ENCODE measurements around the gene PLA2G2D. TPM values are rescaled to one million over a fixed set of nuclear protein-coding genes. Genes with fewer than 3 reads are reported as not detected.

The PLA2G2D gene
- total RNA-seq, 1 donor from 2014 or later, result 0.16 TPM

DNA sequence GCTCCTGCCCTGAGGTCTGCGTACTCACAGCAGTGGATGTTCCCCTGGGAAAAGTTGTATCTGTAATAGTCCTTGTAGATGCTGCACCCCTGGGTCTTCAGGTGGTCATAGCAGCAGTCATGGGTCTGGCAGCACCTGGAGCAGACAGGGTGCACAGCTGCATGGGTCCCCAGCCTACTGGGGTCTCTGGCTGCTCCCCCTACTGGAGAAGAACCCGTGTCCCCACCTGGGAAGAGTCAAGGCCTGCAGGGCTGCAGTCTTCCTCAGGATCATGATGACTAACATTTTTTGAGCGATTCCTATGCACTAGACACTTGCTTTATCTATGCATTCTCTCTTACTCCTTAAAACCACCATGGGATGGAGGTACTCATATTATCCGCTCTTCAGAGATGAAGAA lies 3.9 kb downstream of the PLA2G2D start:
- ChIA-PET POLR2A (no interaction called here), CTCF (no interaction called here)
- intact Hi-C loops (cut with micrococcal nuclease), result no loop called here
- Mint-ChIP-seq H3K4me3 (no peak overlapping the region), H3K27ac (no peak overlapping the region), H3K4me1 (peaks cover 34% of the 10 kb centered on the region), H3K36me3 (ENCODE audit: low read depth) (no peaks in the 10 kb centered on the region), H3K27me3 (no peaks in the 10 kb centered on the region), H3K9me3 (no peaks in the 10 kb centered on the region)
- TF ChIP-seq, protein P1, sequence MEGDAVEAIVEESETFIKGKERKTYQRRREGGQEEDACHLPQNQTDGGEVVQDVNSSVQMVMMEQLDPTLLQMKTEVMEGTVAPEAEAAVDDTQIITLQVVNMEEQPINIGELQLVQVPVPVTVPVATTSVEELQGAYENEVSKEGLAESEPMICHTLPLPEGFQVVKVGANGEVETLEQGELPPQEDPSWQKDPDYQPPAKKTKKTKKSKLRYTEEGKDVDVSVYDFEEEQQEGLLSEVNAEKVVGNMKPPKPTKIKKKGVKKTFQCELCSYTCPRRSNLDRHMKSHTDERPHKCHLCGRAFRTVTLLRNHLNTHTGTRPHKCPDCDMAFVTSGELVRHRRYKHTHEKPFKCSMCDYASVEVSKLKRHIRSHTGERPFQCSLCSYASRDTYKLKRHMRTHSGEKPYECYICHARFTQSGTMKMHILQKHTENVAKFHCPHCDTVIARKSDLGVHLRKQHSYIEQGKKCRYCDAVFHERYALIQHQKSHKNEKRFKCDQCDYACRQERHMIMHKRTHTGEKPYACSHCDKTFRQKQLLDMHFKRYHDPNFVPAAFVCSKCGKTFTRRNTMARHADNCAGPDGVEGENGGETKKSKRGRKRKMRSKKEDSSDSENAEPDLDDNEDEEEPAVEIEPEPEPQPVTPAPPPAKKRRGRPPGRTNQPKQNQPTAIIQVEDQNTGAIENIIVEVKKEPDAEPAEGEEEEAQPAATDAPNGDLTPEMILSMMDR (IDR thresholded peaks at IDR 0.05), result no peak
- ATAC-seq (ENCODE audit: low read depth), result no peak
- no peak for DNase-seq

DNA sequence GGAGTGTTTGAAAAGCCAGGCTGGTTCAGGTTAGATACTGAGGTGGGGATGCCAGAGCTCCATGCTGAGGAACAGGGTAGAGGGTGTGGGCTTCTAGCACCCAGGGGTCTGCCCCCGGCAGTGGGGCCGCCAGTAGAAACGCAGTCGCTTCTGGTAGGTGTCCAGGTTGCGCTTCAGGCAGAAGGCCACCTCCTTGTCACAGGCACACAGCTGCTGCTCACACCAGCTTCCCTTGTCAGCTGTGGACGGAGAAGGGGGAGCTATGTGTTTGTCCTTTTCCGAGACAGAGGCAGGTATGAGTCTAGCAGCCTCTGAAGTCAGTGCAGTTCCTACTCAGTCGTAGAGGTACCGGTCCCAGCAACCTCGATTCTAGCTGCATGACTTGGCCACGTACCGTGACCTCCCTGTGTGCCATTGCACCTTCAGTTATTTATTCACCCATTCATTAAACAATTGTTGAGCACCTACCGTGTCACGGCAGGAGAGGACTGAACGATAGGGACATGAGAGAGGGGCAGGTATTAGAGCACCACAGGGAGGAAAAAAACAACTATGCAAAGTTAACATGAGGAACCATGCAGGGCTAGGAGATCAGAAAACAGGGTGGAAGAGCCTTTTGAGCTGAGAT lies 5.2 kb downstream of the PLA2G2D start:
- ChIA-PET CTCF (no interaction called here), POLR2A (no interaction called here)
- intact Hi-C loops (cut with micrococcal nuclease), result no loop called here
- Mint-ChIP-seq H3K36me3 (ENCODE audit: low read depth) (no peaks in the 10 kb centered on the region), H3K4me1 (peaks cover 21% of the 10 kb centered on the region), H3K27ac (no peak overlapping the region), H3K27me3 (no peaks in the 10 kb centered on the region), H3K9me3 (no peaks in the 10 kb centered on the region), H3K4me3 (no peak overlapping the region)
- TF ChIP-seq, protein P1 (IDR thresholded peaks at IDR 0.05), result no peak
- DNase-seq (no peak), ATAC-seq (ENCODE audit: low read depth) (no peak)

DNA sequence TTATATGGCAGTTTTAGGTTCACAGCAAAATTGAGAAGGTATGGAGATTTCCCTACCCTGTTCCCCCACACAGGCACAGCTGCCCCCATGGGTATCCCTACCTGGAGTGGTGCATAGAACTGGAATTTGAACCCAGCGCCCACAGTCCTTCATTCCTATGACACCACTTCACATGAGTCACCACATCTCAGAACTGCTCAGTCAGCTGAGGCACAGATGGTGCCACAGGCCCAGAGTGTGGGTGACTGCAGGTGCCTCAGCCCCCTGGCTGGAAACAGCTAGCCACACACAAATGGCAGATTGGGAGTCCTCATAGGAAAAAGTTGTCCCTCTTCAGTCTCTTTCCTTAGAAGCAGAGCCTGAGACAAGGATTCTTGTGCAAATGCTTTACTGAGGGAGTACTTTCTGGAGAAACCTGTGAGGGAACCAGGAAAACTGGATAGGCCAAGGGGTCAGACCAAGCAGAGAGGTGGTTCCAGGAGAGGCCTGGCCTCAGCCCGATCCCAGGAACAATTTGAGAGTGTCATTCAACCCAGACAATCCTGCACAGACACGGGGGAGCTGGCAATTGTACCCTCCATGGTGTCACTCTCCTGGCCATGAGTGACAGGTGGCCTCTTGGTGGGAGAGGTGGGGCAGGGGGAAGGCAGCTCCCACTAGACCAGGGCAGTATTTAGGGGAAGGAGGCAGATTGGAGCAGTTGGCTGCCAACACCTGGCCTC lies 6.9 kb downstream of the PLA2G2D start:
- CTCF ChIA-PET, result no interaction called here
- intact Hi-C loops (cut with micrococcal nuclease), result no loop called here
- no peak overlapping the region for H3K4me3 Mint-ChIP-seq
- DNase-seq (no peak), ATAC-seq (ENCODE audit: low read depth) (no peak)
- H3K9me3 Mint-ChIP-seq, result no peaks in the 10 kb centered on the region
- TF ChIP-seq, protein P1 (IDR thresholded peaks at IDR 0.05), result no peak
- H3K36me3 Mint-ChIP-seq (ENCODE audit: low read depth), result no peaks in the 10 kb centered on the region
- peaks cover 6% of the 10 kb centered on the region for H3K4me1 Mint-ChIP-seq
- H3K27me3 Mint-ChIP-seq, result no peaks in the 10 kb centered on the region
- H3K27ac Mint-ChIP-seq, result no peak overlapping the region
- POLR2A ChIA-PET, result no interaction called here

DNA sequence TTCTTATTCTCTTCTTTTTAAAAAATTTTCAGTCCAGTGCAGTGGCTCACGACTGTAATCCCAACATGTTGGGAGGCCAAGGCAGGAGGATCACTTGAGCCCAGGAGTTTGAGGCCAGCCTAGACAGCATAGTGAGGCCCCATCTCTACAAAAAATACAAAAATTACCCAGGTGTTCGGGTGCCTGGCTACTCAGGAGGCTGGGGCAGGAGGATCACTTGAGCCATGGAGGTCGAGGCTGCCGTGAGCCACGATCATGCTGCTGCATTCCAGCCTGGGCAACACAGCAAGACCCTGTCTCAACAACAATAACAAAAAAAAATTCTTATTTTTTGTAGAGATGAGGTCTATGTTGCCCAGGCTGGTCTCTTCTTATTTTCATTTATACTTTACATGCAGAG lies 7.9 kb downstream of the PLA2G2D start:
- no peak overlapping the region for H3K27ac Mint-ChIP-seq
- H3K9me3 Mint-ChIP-seq, result no peaks in the 10 kb centered on the region
- TF ChIP-seq, protein P1 (IDR thresholded peaks at IDR 0.05), result no peak

DNA sequence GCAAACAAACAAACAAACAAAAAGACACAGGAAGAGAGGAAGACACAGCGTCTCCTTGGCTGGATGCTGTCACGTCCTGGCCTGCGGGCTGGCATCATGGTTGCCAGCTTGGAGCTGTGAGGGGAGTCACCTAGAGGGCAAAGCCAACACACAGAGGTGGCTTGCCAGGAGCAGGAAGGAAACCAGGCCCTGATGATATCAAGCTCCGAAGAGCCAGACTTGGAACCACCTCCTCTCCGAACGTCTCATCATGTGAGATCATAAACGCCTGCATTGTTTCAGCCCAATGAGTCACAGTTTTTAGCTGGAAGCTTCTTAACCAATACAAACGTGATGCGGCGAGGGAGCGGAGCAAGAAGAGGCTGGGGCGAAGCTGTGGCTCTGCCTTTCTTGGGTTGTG lies 8.7 kb downstream of the PLA2G2D start:
- no peak overlapping the region for H3K27ac Mint-ChIP-seq
- intact Hi-C loops (cut with micrococcal nuclease), result no loop called here
- no peak for ATAC-seq (ENCODE audit: low read depth)
- H3K4me1 Mint-ChIP-seq, result no peaks in the 10 kb centered on the region
- H3K27me3 Mint-ChIP-seq, result no peaks in the 10 kb centered on the region
- CTCF ChIA-PET, result no interaction called here
- TF ChIP-seq, protein P1 (IDR thresholded peaks at IDR 0.05), result no peak
- H3K36me3 Mint-ChIP-seq (ENCODE audit: low read depth), result no peaks in the 10 kb centered on the region
- POLR2A ChIA-PET, result no interaction called here
- no peak overlapping the region for H3K4me3 Mint-ChIP-seq
- no peaks in the 10 kb centered on the region for H3K9me3 Mint-ChIP-seq
- no peak for DNase-seq

More for the DNA sequence above, 7.9 kb downstream of the PLA2G2D start:
- Mint-ChIP-seq H3K36me3 (ENCODE audit: low read depth) (no peaks in the 10 kb centered on the region), H3K4me1 (no peaks in the 10 kb centered on the region), H3K4me3 (no peak overlapping the region), H3K27me3 (no peaks in the 10 kb centered on the region)
- intact Hi-C loops (cut with micrococcal nuclease), result no loop called here
- ATAC-seq (ENCODE audit: low read depth) (no peak), DNase-seq (no peak)
- POLR2A ChIA-PET, result no interaction called here
- CTCF ChIA-PET, result no interaction called here
